ENCODE data around the gene ZNF284.

ZNF284 gene

GRCh38 chr19:44042147-44042546 is 29.8 kb upstream of the ZNF284 start:
- H3K36me3 ChIP-seq, result no peaks in the 10 kb centered on the region
- no peaks in the 10 kb centered on the region for H3K27me3 ChIP-seq (ENCODE audit: insufficient read depth, low read depth, severe bottlenecking)

GRCh38 chr19:44050740-44051649 is 21.0 kb upstream of the ZNF284 start:
- peak; percentile 64 for DNase-seq
- Histone ChIP-seq H3K9me3 (ENCODE audit: severe bottlenecking) (no peaks in the 10 kb centered on the region), H3K27me3 (ENCODE audit: insufficient read depth, low read depth, severe bottlenecking) (no peaks in the 10 kb centered on the region), H3K27ac (peak overlapping the region; percentile 67), H3K4me3 (ENCODE audit: low read depth, low read length) (peak overlapping the region; percentile 81), H3K36me3 (peaks cover 12% of the 10 kb centered on the region)
- no peak for TF ChIP-seq CTCF (IDR thresholded peaks at IDR 0.05; ENCODE audit: low read depth, low read length)

More at GRCh38 chr19:44042147-44042546, 29.8 kb upstream of the ZNF284 start:
- DNase-seq, result no peak
- Histone ChIP-seq H3K4me3 (ENCODE audit: low read depth, low read length) (no peak overlapping the region), H3K27ac (no peak overlapping the region), H3K9me3 (ENCODE audit: severe bottlenecking) (no peaks in the 10 kb centered on the region)
- no peak for TF ChIP-seq CTCF (IDR thresholded peaks at IDR 0.05; ENCODE audit: low read depth, low read length)

- H3K36me3 ChIP-seq, result peaks cover 12% of the 10 kb centered on the region
- TF ChIP-seq CTCF (IDR thresholded peaks at IDR 0.05; ENCODE audit: low read depth, low read length), result no peak
- no peaks in the 10 kb centered on the region for H3K27me3 ChIP-seq (ENCODE audit: insufficient read depth, low read depth, severe bottlenecking)
- H3K4me3 ChIP-seq (ENCODE audit: low read depth, low read length), result peak within 1 kb of the TSS; percentile 81
- DNase-seq, result peak; percentile 96
- H3K9me3 ChIP-seq (ENCODE audit: severe bottlenecking), result no peaks in the 10 kb centered on the region
- H3K27ac ChIP-seq, result peak within 1 kb of the TSS; percentile 72
These were observed 20.1 kb upstream of the ZNF284 start, which contains the start of gene ZNF223 for GRCh38 chr19:44051650-44052402. TSS of gene ZNF223 (plus strand) at chr19:44052036. CDS start at chr19:44055177, 3,141 bp downstream.

GRCh38 chr19:44055870-44056269 is 16.1 kb upstream of the ZNF284 start:
- H3K36me3 ChIP-seq, result peaks cover 32% of the 10 kb centered on the region
- TF ChIP-seq CTCF (IDR thresholded peaks at IDR 0.05; ENCODE audit: low read depth, low read length), result peak; percentile 48
- DNase-seq, result peak; percentile 18

GRCh38 chr19:44059229-44059628 is 12.7 kb upstream of the ZNF284 start:
- DNase-seq, result no peak
- Histone ChIP-seq H3K27ac (no peak overlapping the region), H3K9me3 (ENCODE audit: severe bottlenecking) (no peaks in the 10 kb centered on the region), H3K27me3 (ENCODE audit: insufficient read depth, low read depth, severe bottlenecking) (no peaks in the 10 kb centered on the region), H3K36me3 (peaks cover 56% of the 10 kb centered on the region), H3K4me3 (ENCODE audit: low read depth, low read length) (no peak overlapping the region)
- no peak for TF ChIP-seq CTCF (IDR thresholded peaks at IDR 0.05; ENCODE audit: low read depth, low read length)

More at GRCh38 chr19:44055870-44056269, 16.1 kb upstream of the ZNF284 start:
- Histone ChIP-seq H3K4me3 (ENCODE audit: low read depth, low read length) (no peak overlapping the region), H3K27ac (no peak overlapping the region), H3K9me3 (ENCODE audit: severe bottlenecking) (no peaks in the 10 kb centered on the region), H3K27me3 (ENCODE audit: insufficient read depth, low read depth, severe bottlenecking) (no peaks in the 10 kb centered on the region)

All from WERI-Rb-1 (cell line).